Body of pancreas (tissue), 4 donors: ENCODE results near the gene DVL1.

ENCODE experiments used
- CTCF ChIP-seq, 7 experiments: fragments of 450-650 bp in 4 of 7; fragments of 200-600 bp in 3 of 7; sonication (generic) in 3 of 7; IDR thresholded peaks; one replicate each; pipeline ENCODE4 v1.5.1; 2016 to 2019; ENCODE audit warnings: antibody characterized with exemption in 7 of 7
- POLR2A ChIP-seq, 3 donors: fragments of 450-650 bp; IDR thresholded peaks; one replicate each; pipeline ENCODE4 v1.6.1; 2016; ENCODE audit warnings: antibody characterized with exemption in 3 of 3, mild to moderate bottlenecking in 2 of 3

- TF ChIP-seq CTCF (IDR thresholded peaks at IDR 0.05) (no peak), POLR2A (IDR thresholded peaks at IDR 0.05) (no peak)
These were observed 25.1 kb downstream of the DVL1 start for GRCh38 chr1:1324084-1324523.
